Measurements from ENCODE around the gene IL13RA1.

DNA sequence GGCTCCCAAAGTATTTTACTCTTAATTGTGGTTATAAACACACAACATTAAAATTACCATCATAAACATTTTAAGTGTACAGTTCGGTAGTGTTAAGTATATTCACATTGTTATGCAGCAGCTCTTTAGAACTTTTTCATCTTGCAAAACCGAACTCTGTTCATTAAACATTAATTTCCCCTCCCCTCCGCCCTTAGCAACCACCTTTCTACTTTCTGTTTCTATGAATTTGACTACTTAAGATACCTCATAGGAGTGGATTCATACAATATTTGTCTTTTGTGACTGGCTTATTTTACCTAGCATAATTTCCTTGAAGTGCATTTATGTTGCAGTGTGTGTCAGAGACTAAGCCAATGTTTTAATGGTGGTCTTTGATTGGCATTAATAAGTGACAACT, 32.6 kb downstream of the IL13RA1 start:
- TF ChIP-seq, protein P1, sequence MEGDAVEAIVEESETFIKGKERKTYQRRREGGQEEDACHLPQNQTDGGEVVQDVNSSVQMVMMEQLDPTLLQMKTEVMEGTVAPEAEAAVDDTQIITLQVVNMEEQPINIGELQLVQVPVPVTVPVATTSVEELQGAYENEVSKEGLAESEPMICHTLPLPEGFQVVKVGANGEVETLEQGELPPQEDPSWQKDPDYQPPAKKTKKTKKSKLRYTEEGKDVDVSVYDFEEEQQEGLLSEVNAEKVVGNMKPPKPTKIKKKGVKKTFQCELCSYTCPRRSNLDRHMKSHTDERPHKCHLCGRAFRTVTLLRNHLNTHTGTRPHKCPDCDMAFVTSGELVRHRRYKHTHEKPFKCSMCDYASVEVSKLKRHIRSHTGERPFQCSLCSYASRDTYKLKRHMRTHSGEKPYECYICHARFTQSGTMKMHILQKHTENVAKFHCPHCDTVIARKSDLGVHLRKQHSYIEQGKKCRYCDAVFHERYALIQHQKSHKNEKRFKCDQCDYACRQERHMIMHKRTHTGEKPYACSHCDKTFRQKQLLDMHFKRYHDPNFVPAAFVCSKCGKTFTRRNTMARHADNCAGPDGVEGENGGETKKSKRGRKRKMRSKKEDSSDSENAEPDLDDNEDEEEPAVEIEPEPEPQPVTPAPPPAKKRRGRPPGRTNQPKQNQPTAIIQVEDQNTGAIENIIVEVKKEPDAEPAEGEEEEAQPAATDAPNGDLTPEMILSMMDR (IDR thresholded peaks at IDR 0.05) = no peak
- no peak for TF ChIP-seq ZFX (IDR thresholded peaks at IDR 0.05; ENCODE audit: borderline replicate concordance)

Data from 22Rv1 (cell line).